OCI-LY1 (cell line): ENCODE data around the gene KCNN2.

Experiments
- H2AFZ ChIP-seq: fragments of 200-600 bp; sonication (generic), shearing (Covaris generic); 2 replicates; pipeline ENCODE4 v1.6.0; 2014; ENCODE audit warnings: antibody characterized with exemption, mild to moderate bottlenecking, low read length
- H3F3A ChIP-seq: fragments of 200-600 bp; sonication (generic), shearing (Covaris generic); 2 replicates; pipeline ENCODE4 v1.6.0; 2014; ENCODE audit warnings: mild to moderate bottlenecking, antibody characterized with exemption, low read length, moderate library complexity; ENCODE audit not compliant: insufficient read depth
- H3K27ac ChIP-seq: fragments of 200-600 bp; sonication (generic); 2 replicates; pipeline ENCODE4 v1.5.1; 2014; ENCODE audit warnings: low read length, mixed run types, mild to moderate bottlenecking, low read depth; ENCODE audit not compliant: poor library complexity, severe bottlenecking
- H3K27me3 ChIP-seq: fragments of 200-600 bp; sonication (generic); 2 replicates; pipeline ENCODE4 v1.6.0; 2014; ENCODE audit warnings: antibody characterized with exemption, mild to moderate bottlenecking, low read length, moderate library complexity; ENCODE audit not compliant: insufficient read depth
- H3K36me3 ChIP-seq: fragments of 200-600 bp; sonication (generic); 2 replicates; pipeline ENCODE4 v1.6.1; 2014; ENCODE audit warnings: mild to moderate bottlenecking, antibody characterized with exemption, low read length, moderate library complexity, mixed read lengths; ENCODE audit not compliant: insufficient read depth
- H3K4me1 ChIP-seq: fragments of 200-600 bp; sonication (generic); 2 replicates; pipeline ENCODE4 v1.5.1; 2014; ENCODE audit warnings: mild to moderate bottlenecking, low read length, moderate library complexity; ENCODE audit not compliant: insufficient read depth, severe bottlenecking
- H3K4me2 ChIP-seq: fragments of 200-600 bp; sonication (generic), shearing (Covaris generic); 2 replicates; pipeline ENCODE4 v1.6.1; 2014; ENCODE audit warnings: low read length
- H3K4me3 ChIP-seq: fragments of 200-600 bp; sonication (generic); 2 replicates; pipeline ENCODE4 v1.5.1; 2014; ENCODE audit warnings: low read length, low read depth, mild to moderate bottlenecking, mixed read lengths; ENCODE audit not compliant: poor library complexity, severe bottlenecking
- H3K79me2 ChIP-seq: fragments of 200-600 bp; shearing (Covaris generic); 2 replicates; pipeline ENCODE4 v1.6.1; 2016; ENCODE audit warnings: mixed run types, low read length, mixed read lengths; ENCODE audit not compliant: insufficient read depth
- H3K9ac ChIP-seq: fragments of 200-600 bp; sonication (generic), shearing (Covaris generic); 2 replicates; pipeline ENCODE4 v1.6.1; 2014; ENCODE audit warnings: mild to moderate bottlenecking, low read length, mixed read lengths
- H3K9me2 ChIP-seq: fragments of 200-600 bp; sonication (generic), shearing (Covaris generic); 2 replicates; pipeline ENCODE4 v1.6.1; 2014; ENCODE audit warnings: low read depth, mild to moderate bottlenecking, low read length, mixed read lengths
- H3K9me3 ChIP-seq: fragments of 200-600 bp; shearing (Covaris generic); 2 replicates; pipeline ENCODE4 v1.6.1; 2014; ENCODE audit warnings: low read length, mixed read lengths
- H4K20me1 ChIP-seq: fragments of 200-600 bp; sonication (generic), shearing (Covaris generic); 2 replicates; pipeline ENCODE4 v1.6.0; 2016; ENCODE audit warnings: mild to moderate bottlenecking, low read length; ENCODE audit not compliant: insufficient read depth
- EZH2 ChIP-seq: fragments of 200-600 bp; sonication (generic), shearing (Covaris generic); IDR thresholded peaks from 2 replicates; pipeline ENCODE4 v1.8.0; 2017; ENCODE audit warnings: borderline replicate concordance, mixed run types, mild to moderate bottlenecking, antibody characterized with exemption, low read length, moderate library complexity, mixed read lengths
- TF ChIP-seq, protein P1 (sequence below): fragments of 200-600 bp; sonication (generic), shearing (Covaris generic); IDR thresholded peaks from 2 replicates; pipeline ENCODE4 v1.5.1; 2017; ENCODE audit warnings: mild to moderate bottlenecking, antibody characterized with exemption, low read length, moderate library complexity, mixed read lengths

Gene KCNN2

DNA sequence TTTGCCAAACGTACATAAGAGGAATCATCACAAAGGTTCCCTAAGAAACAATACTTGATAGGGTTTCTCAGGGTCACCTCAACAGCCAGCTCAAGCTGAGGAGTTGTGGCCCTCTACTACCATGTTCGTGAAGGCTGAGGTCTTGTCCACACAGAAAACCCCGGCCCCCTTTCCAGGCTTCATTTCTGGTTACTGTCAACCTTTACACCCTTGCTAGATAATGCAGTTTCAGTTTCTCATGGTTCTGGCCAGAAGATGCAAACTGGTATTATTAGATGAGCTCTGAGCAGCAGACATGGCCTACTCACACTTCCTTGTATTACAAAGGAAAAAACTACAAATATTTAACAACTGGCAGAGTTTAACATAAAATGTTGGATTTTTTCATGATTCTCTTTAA lies 22.8 kb upstream of the KCNN2 start:
- no peaks in the 10 kb centered on the region for H3K4me1 ChIP-seq
- H3K4me3 ChIP-seq = no peak overlapping the region
- no peaks in the 10 kb centered on the region for H3K9me2 ChIP-seq
- no peaks in the 10 kb centered on the region for H3K36me3 ChIP-seq
- H3K79me2 ChIP-seq = no peaks in the 10 kb centered on the region
- H2AFZ ChIP-seq = no peak overlapping the region
- H3K4me2 ChIP-seq = no peak overlapping the region
- no peaks in the 10 kb centered on the region for H4K20me1 ChIP-seq
- H3K9ac ChIP-seq = no peak overlapping the region
- no peaks in the 10 kb centered on the region for H3K9me3 ChIP-seq
- no peak overlapping the region for H3K27ac ChIP-seq
- H3F3A ChIP-seq = no peaks in the 10 kb centered on the region
- no peaks in the 10 kb centered on the region for H3K27me3 ChIP-seq
- no peak for TF ChIP-seq EZH2
- TF ChIP-seq, protein P1, sequence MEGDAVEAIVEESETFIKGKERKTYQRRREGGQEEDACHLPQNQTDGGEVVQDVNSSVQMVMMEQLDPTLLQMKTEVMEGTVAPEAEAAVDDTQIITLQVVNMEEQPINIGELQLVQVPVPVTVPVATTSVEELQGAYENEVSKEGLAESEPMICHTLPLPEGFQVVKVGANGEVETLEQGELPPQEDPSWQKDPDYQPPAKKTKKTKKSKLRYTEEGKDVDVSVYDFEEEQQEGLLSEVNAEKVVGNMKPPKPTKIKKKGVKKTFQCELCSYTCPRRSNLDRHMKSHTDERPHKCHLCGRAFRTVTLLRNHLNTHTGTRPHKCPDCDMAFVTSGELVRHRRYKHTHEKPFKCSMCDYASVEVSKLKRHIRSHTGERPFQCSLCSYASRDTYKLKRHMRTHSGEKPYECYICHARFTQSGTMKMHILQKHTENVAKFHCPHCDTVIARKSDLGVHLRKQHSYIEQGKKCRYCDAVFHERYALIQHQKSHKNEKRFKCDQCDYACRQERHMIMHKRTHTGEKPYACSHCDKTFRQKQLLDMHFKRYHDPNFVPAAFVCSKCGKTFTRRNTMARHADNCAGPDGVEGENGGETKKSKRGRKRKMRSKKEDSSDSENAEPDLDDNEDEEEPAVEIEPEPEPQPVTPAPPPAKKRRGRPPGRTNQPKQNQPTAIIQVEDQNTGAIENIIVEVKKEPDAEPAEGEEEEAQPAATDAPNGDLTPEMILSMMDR = no peak

DNA sequence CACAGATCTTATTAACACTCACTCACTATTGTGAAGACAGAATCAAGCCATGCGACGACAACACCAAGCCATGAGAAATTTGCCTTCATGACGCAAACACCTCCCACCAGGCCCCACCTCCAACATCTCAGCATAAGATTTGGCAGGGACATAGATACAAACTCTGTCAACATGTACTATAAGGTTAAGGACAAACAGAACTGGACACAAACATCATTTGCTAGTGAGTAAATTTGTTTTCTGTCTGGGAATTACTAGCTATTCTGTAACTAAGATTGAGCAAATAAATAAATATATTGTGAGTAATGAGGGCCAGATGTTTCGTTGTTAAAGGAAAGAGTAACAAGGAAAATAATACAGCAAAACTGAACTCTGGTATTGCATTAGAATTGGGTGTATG lies 15.7 kb upstream of the KCNN2 start:
- no peaks in the 10 kb centered on the region for H3F3A ChIP-seq
- no peaks in the 10 kb centered on the region for H3K79me2 ChIP-seq
- H3K27ac ChIP-seq = no peak overlapping the region
- H4K20me1 ChIP-seq = no peaks in the 10 kb centered on the region
- no peaks in the 10 kb centered on the region for H3K9me2 ChIP-seq
- no peak overlapping the region for H3K4me2 ChIP-seq
- no peaks in the 10 kb centered on the region for H3K4me1 ChIP-seq
- no peaks in the 10 kb centered on the region for H3K27me3 ChIP-seq
- no peak overlapping the region for H3K4me3 ChIP-seq
- no peaks in the 10 kb centered on the region for H3K36me3 ChIP-seq
- no peak overlapping the region for H3K9ac ChIP-seq
- no peak overlapping the region for H2AFZ ChIP-seq
- TF ChIP-seq, protein P1 = no peak
- TF ChIP-seq EZH2 = no peak
- no peaks in the 10 kb centered on the region for H3K9me3 ChIP-seq

DNA sequence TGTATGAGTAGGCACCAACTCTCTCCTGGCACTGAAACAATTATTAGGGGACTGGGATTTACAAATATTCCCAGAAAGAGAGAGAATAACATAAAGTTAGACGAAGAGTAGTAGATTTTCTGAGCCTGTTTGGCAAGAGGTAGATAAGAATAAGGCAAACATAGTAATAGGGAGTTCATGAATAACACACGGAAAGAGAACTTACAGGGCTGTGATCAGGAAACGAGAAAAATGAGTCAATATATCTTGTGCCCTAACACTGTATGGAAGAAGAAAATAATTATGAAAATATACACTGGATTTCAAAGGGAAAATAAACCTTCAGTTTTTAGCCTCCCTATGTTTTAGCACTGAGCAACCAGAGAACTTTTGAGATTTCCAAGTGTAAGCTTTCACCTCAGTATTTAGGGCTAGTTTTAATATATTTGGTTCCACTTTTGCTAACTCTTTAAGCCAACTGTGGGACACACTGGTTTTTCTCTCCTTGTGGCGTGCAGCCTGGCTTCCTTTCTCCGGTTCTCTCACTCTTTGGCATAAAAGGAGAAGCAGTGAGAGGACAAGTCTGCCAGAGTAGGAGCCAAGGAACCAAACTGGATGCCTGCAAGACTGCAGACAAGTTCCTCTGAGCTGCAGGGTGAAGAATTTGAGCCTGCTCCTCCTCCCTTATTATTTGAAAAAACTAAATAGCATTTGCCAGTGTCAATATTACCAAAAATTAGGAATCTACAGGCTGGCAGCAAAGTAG lies 6.6 kb upstream of the KCNN2 start:
- no peaks in the 10 kb centered on the region for H4K20me1 ChIP-seq
- no peaks in the 10 kb centered on the region for H3F3A ChIP-seq
- H3K27ac ChIP-seq = no peak overlapping the region
- no peak overlapping the region for H3K4me3 ChIP-seq
- no peak overlapping the region for H2AFZ ChIP-seq
- TF ChIP-seq, protein P1 = no peak
- no peak for TF ChIP-seq EZH2
- no peak overlapping the region for H3K4me2 ChIP-seq
- H3K9ac ChIP-seq = no peak overlapping the region
- no peaks in the 10 kb centered on the region for H3K36me3 ChIP-seq
- H3K9me2 ChIP-seq = no peaks in the 10 kb centered on the region
- no peaks in the 10 kb centered on the region for H3K4me1 ChIP-seq
- H3K79me2 ChIP-seq = no peaks in the 10 kb centered on the region
- H3K27me3 ChIP-seq = no peaks in the 10 kb centered on the region
- no peaks in the 10 kb centered on the region for H3K9me3 ChIP-seq
